B cell (primary cell): ENCODE measurements around the gene RABGAP1L. TPM values are rescaled to one million over a fixed set of nuclear protein-coding genes. Genes with fewer than 3 reads are reported as not detected.

Experiments used
- ATAC-seq: fragments of 200-7000 bp; cut with Tn5 transposase; one replicate; pipeline ENCODE4 v1.10.0; 2021; ENCODE audit warnings: low read depth, mild to moderate bottlenecking, moderate number of reproducible peaks, moderate library complexity
- CTCF ChIA-PET: fragments of 350-600 bp; sonication (Branson Sonifier 250); formaldehyde crosslinking; loops from one replicate; lab custom pipeline; 2021; ENCODE audit warnings: antibody characterized with exemption, inconsistent platforms; lab: Charles Lee
- POLR2A ChIA-PET: fragments of 350-600 bp; sonication (Branson Sonifier 250); formaldehyde crosslinking; loops from one replicate; lab custom pipeline; 2021; ENCODE audit warnings: antibody characterized with exemption; lab: Charles Lee
- DNase-seq: peaks from one replicate; pipeline ENCODE4 v3.0.0; 2013
- H2AFZ ChIP-seq: 2 replicates; pipeline ENCODE4 v1.6.1; 2012; ENCODE audit warnings: mild to moderate bottlenecking, low read depth, low read length; ENCODE audit not compliant: insufficient read depth, poor library complexity, severe bottlenecking
- H3K27ac ChIP-seq, 2 donors: 1 replicate in 1 of 2; 2 replicates in 1 of 2; pipeline ENCODE4 v1.5.1; 2012 to 2013; ENCODE audit warnings: low read length in 2 of 2, mild to moderate bottlenecking in 2 of 2, moderate library complexity in 1 of 2
- H3K27me3 ChIP-seq, 4 experiments: fragments of 200-600 bp in 1 of 4; sonication (generic) in 1 of 4; replicated peaks in 1 of 4; 1 replicate in 2 of 4; 2 replicates in 2 of 4; pipeline versions ENCODE4 v1.6.1 to v1.7.0; 2013 to 2016; ENCODE audit warnings: low read length in 3 of 4, mild to moderate bottlenecking in 2 of 4, mixed read lengths in 1 of 4, moderate library complexity in 1 of 4; ENCODE audit not compliant: insufficient read depth in 4 of 4, control insufficient read depth in 3 of 4; ENCODE audit errors: control extremely low read depth in 1 of 4
- H3K36me3 ChIP-seq, 2 experiments: replicated peaks in 1 of 2; 1 replicate in 1 of 2; 2 replicates in 1 of 2; pipeline versions ENCODE4 v1.6.1 to v1.7.1; 2013; ENCODE audit warnings: low read length in 1 of 2; ENCODE audit not compliant: insufficient read depth in 2 of 2, control insufficient read depth in 1 of 2; ENCODE audit errors: control extremely low read depth in 1 of 2, extremely low read depth in 1 of 2
- H3K4me1 ChIP-seq, 2 donors: fragments of 200-600 bp in 1 of 2; sonication (generic) in 1 of 2; 1 replicate in 1 of 2; 2 replicates in 1 of 2; pipeline versions ENCODE4 v1.5.1 to v1.6.1; 2013 to 2017; ENCODE audit warnings: low read length in 2 of 2; ENCODE audit not compliant: control insufficient read depth in 2 of 2, insufficient read depth in 2 of 2
- H3K4me2 ChIP-seq: replicated peaks from 2 replicates; pipeline ENCODE3; 2012; ENCODE audit warnings: mild to moderate bottlenecking, low read depth, low read length; ENCODE audit not compliant: poor library complexity, severe bottlenecking
- H3K4me3 ChIP-seq, 5 experiments: fragments of 200-600 bp in 1 of 5; sonication (generic) in 1 of 5; 1 replicate in 3 of 5; 2 replicates in 2 of 5; pipeline versions ENCODE4 v1.5.1 to v1.7.0; 2011 to 2016; ENCODE audit warnings: low read length in 4 of 5, mild to moderate bottlenecking in 4 of 5, low read depth in 2 of 5, control low read depth in 1 of 5, moderate library complexity in 1 of 5; ENCODE audit not compliant: insufficient read depth in 1 of 5; ENCODE audit errors: control extremely low read depth in 1 of 5, extremely low read depth in 1 of 5
- H3K79me2 ChIP-seq: fragments of 200-600 bp; sonication (generic); one replicate; pipeline ENCODE4 v1.6.0; 2016; ENCODE audit warnings: low read length; ENCODE audit not compliant: control insufficient read depth, insufficient read depth
- H3K9ac ChIP-seq: fragments of 200-600 bp; sonication (generic); 2 replicates; pipeline ENCODE4 v1.6.1; 2017; ENCODE audit warnings: mild to moderate bottlenecking, low read length, moderate library complexity
- H3K9me3 ChIP-seq, 3 donors: one replicate each; pipeline versions ENCODE4 v1.6.1 to v1.7.1; 2013; ENCODE audit warnings: low read length in 2 of 3; ENCODE audit not compliant: control insufficient read depth in 2 of 3, insufficient read depth in 1 of 3; ENCODE audit errors: control extremely low read depth in 1 of 3
- H4K20me1 ChIP-seq: 2 replicates; pipeline ENCODE4 v1.6.0; 2012; ENCODE audit warnings: mild to moderate bottlenecking, low read length; ENCODE audit not compliant: insufficient read depth, control insufficient read depth, poor library complexity, severe bottlenecking
- H3K27ac Mint-ChIP-seq: one replicate; pipeline ENCODE4 v1.8.0; 2021; ENCODE audit warnings: mixed read lengths
- H3K27me3 Mint-ChIP-seq: one replicate; pipeline ENCODE4 v1.8.0; 2021; ENCODE audit warnings: mixed read lengths
- H3K4me1 Mint-ChIP-seq: one replicate; pipeline ENCODE4 v1.8.0; 2021; ENCODE audit warnings: mixed read lengths
- H3K4me3 Mint-ChIP-seq: one replicate; pipeline ENCODE4 v1.8.0; 2021; ENCODE audit warnings: mixed read lengths
- H3K9me3 Mint-ChIP-seq: one replicate; pipeline ENCODE4 v1.8.0; 2022; ENCODE audit warnings: mixed read lengths; ENCODE audit not compliant: insufficient read depth
- EZH2 ChIP-seq: IDR thresholded peaks from 2 replicates; pipeline ENCODE4 v1.6.1; 2012; ENCODE audit warnings: borderline replicate concordance, low read depth, mild to moderate bottlenecking, moderate library complexity, low read length; ENCODE audit not compliant: insufficient read depth, poor library complexity, severe bottlenecking
- WGBS: methylation state at CpG from one replicate; pipeline ENCODE4 v1.1.5; 2013; ENCODE audit warnings: missing lambda C conversion rate; ENCODE audit not compliant: insufficient coverage; 5-methylcytosine and 5-hydroxymethylcytosine counted together
- intact Hi-C: fragments of 100-400 bp; cut with micrococcal nuclease; formaldehyde crosslinking; loops from one replicate; pipeline ENCODE4 v1.10.0; 2022
- polyA plus RNA-seq: library from polyadenylated mRNA; depleted of rRNA; stranded (reverse); fragments of >200 nt; gene quantifications from 2 replicates; pipeline ENCODE4 v1.2.3, GENCODE V29; 2012
- total RNA-seq, 2 donors: library from RNA; stranded (reverse); fragments of 120-200 nt in 1 of 2; gene quantifications; 1 replicate in 1 of 2; 2 replicates in 1 of 2; pipeline versions ENCODE4 v1.2.3 to v1.2.4, GENCODE V29; 2013 to 2022
- TF ChIP-seq, protein P1 (sequence below): fragments of 200-600 bp; IDR thresholded peaks from one replicate; pipeline ENCODE4 v1.8.0; 2022; ENCODE audit warnings: antibody characterized with exemption, mild to moderate bottlenecking

Gene RABGAP1L
- total and polyA plus RNA-seq, 2 donors (not counting 1 experiment from before 2014, with no cell fraction given): 34.9 to 159 TPM

DNA sequence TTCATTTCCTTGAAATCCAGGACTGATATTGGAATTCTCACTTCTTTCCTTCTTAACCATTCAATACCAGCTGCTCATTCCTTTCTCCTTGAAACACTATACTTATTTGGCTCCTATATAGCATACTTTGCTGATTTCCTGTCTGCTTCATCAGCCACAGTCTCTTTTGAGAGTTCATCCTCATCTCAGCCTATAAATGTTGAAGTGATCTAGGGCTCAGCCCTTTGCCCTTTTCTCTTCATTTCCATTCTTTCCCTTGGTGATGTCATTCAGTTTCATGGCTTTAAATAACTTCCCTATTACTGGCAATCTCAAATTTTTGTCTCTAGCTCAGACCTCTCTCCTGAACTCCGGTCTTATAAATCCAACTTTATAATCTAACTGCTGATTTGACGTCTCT lies 24.1 kb upstream of the RABGAP1L start:
- CTCF ChIA-PET: interaction anchor here (1.1 kb wide), 1 partner anchor 12 kb away, joined by 3 read pairs; no protein-coding TSS in a partner anchor
- intact Hi-C loops: loop anchor here (2.0 kb wide), 1 partner anchor 22 kb away; no protein-coding TSS in a partner anchor
- ATAC-seq: no peak
- POLR2A ChIA-PET: no interaction called here
- peaks cover 10 to 19% of the 10 kb centered on the region in 2 donors for H3K4me1 ChIP-seq
- H3K36me3 ChIP-seq: no peaks in the 10 kb centered on the region
- no peaks in the 10 kb centered on the region for H4K20me1 ChIP-seq
- no peak overlapping the region for H3K4me3 ChIP-seq
- DNase-seq: no peak
- Mint-ChIP-seq H3K4me3 (no peak overlapping the region), H3K27ac (peak overlapping the region; percentile 60), H3K4me1 (peaks cover 32% of the 10 kb centered on the region), H3K27me3 (no peaks in the 10 kb centered on the region), H3K9me3 (no peaks in the 10 kb centered on the region)
- no peak overlapping the region for H3K27ac ChIP-seq
- no peak overlapping the region for H2AFZ ChIP-seq
- peaks cover 0 to 2% (median 0%) of the 10 kb centered on the region in 3 donors for H3K9me3 ChIP-seq
- H3K4me2 ChIP-seq: no peak overlapping the region
- H3K27me3 ChIP-seq: no peaks in the 10 kb centered on the region
- H3K9ac ChIP-seq: no peak overlapping the region
- 0% methylated on average over 1 of the region's 2 CpGs for WGBS
- H3K79me2 ChIP-seq: no peaks in the 10 kb centered on the region
- TF ChIP-seq, protein P1, sequence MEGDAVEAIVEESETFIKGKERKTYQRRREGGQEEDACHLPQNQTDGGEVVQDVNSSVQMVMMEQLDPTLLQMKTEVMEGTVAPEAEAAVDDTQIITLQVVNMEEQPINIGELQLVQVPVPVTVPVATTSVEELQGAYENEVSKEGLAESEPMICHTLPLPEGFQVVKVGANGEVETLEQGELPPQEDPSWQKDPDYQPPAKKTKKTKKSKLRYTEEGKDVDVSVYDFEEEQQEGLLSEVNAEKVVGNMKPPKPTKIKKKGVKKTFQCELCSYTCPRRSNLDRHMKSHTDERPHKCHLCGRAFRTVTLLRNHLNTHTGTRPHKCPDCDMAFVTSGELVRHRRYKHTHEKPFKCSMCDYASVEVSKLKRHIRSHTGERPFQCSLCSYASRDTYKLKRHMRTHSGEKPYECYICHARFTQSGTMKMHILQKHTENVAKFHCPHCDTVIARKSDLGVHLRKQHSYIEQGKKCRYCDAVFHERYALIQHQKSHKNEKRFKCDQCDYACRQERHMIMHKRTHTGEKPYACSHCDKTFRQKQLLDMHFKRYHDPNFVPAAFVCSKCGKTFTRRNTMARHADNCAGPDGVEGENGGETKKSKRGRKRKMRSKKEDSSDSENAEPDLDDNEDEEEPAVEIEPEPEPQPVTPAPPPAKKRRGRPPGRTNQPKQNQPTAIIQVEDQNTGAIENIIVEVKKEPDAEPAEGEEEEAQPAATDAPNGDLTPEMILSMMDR: no peak

DNA sequence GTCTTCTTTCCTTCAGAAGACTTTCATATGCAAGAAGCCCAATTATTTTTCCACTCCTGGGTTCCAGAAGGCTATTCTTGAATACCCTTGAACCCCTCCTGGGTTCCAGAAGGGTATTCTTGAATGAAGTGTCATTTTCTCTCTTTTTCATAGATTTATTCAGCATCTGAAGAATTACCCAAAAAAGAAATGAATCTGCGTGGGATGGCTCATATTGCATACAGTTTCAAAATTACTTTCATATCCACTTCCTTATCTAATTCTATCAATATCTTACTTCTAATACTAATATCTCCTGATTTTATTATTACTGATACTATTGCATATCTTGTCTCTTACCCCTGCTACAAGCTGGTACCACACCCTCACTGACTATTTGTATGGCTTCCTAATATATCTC lies 22.6 kb upstream of the RABGAP1L start:
- H3K4me3 Mint-ChIP-seq: no peak overlapping the region
- no peaks in the 10 kb centered on the region for H3K27me3 Mint-ChIP-seq

More for the DNA sequence above, 22.6 kb upstream of the RABGAP1L start:
- H3K9ac ChIP-seq: no peak overlapping the region
- H3K27me3 ChIP-seq: no peaks in the 10 kb centered on the region
- no peak overlapping the region for H3K4me3 ChIP-seq
- Mint-ChIP-seq H3K27ac (no peak overlapping the region), H3K4me1 (peaks cover 32% of the 10 kb centered on the region), H3K9me3 (no peaks in the 10 kb centered on the region)
- no peaks in the 10 kb centered on the region for H4K20me1 ChIP-seq
- H3K27ac ChIP-seq: no peak overlapping the region
- H3K36me3 ChIP-seq: no peaks in the 10 kb centered on the region
- DNase-seq (no peak), ATAC-seq (no peak)
- no peak overlapping the region for H3K4me2 ChIP-seq
- TF ChIP-seq EZH2: no peak
- TF ChIP-seq, protein P1: no peak
- CTCF ChIA-PET: no interaction called here
- peaks cover 10 to 19% of the 10 kb centered on the region in 2 donors for H3K4me1 ChIP-seq
- no peaks in the 10 kb centered on the region for H3K79me2 ChIP-seq
- no CpG with 5 or more reads among the region's 1 CpG for WGBS
- H2AFZ ChIP-seq: no peak overlapping the region
- H3K9me3 ChIP-seq: peaks cover 0 to 2% (median 1%) of the 10 kb centered on the region in 3 donors
- intact Hi-C loops: no loop called here
- POLR2A ChIA-PET: no interaction called here
